ENCODE data around the gene IMMP2L.

Gene IMMP2L

GRCh38 chr7:111018960-111019736 lies 543.1 kb downstream of the IMMP2L start:
- no peaks in the 10 kb centered on the region for H3K36me3 ChIP-seq (ENCODE audit: insufficient read depth, low read length)
- peaks cover 5% of the 10 kb centered on the region for H3K4me1 ChIP-seq (ENCODE audit: insufficient read depth, low read length)
- no peaks in the 10 kb centered on the region for H3K9me3 ChIP-seq (ENCODE audit: control insufficient read depth, insufficient read depth, low read length)
- H3K9ac ChIP-seq (ENCODE audit: low read depth, low read length) = no peak overlapping the region

DNA sequence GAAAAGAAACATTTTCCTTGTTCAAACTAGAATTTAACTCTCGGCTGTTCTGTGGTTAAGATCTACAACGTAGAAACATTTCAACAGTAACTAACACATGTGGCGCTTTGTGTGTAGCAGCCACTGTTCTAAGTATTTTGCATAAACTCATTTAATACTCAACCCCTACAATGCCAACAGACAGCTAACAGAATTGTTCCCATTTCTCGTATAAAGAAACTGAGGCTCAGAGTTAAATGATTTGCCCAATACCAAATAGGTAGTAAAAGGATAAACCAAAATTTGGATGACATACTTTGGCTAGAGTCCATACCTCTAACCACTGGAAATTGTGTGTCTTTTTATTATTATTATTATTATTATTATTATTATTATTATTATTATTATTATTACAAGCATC lies 543.8 kb downstream of the IMMP2L start:
- Histone ChIP-seq H3K9ac (ENCODE audit: low read depth, low read length) (no peak overlapping the region), H3K9me3 (ENCODE audit: control insufficient read depth, insufficient read depth, low read length) (no peaks in the 10 kb centered on the region), H3K36me3 (ENCODE audit: insufficient read depth, low read length) (no peaks in the 10 kb centered on the region), H3K4me1 (ENCODE audit: insufficient read depth, low read length) (peaks cover 5% of the 10 kb centered on the region)

- Histone ChIP-seq H3K4me1 (ENCODE audit: insufficient read depth, low read length) (peaks cover 3% of the 10 kb centered on the region), H3K36me3 (ENCODE audit: insufficient read depth, low read length) (no peaks in the 10 kb centered on the region), H3K9me3 (ENCODE audit: control insufficient read depth, insufficient read depth, low read length) (no peaks in the 10 kb centered on the region), H3K9ac (ENCODE audit: low read depth, low read length) (no peak overlapping the region)
Observed at GRCh38 chr7:111014079-111014478, 548.2 kb downstream of the IMMP2L start.

DNA sequence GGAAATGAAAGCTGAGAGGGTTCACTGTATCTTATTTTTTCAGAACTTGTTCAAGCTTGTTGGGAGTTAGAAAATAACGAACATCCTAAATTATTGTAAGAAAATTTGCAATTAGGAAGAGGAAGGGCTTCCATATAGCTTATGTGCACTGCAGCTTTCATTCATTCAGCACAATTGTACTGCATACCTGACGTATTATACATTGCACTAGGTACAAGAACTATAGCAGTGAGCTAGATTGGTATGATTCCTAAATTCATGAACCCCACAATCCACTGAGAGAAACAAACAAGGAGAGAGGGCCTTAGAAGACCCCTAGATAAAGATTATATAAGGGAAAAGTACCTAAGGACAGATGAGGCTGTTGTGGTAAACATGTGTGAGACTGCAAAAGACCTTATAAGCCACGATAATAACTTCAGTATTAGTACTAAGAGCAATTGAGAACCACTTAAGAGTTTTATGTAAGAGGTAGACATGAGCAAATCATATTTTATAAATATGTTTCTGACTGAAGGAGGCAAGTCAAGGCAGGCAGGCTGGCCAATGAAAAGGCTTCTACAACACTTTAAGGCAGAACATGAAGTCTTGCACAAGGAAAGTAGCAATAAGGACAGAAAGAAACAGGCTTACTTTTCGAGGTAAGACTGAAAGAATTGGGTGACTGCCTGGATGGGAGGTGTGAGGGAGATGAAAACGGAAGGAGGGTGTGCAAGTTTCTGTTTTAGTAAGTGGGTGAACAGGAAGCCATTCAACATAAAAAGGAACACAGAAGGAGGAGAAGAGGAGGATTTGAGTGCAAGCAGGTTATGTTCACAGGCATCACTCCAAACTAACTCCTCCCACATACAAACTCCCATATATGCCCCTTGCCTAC lies 549.3 kb downstream of the IMMP2L start:
- Histone ChIP-seq H3K9me3 (ENCODE audit: control insufficient read depth, insufficient read depth, low read length) (no peaks in the 10 kb centered on the region), H3K4me1 (ENCODE audit: insufficient read depth, low read length) (no peaks in the 10 kb centered on the region; the same call in 1 of the 2 replicates), H3K9ac (ENCODE audit: low read depth, low read length) (no peak overlapping the region), H3K36me3 (ENCODE audit: insufficient read depth, low read length) (no peaks in the 10 kb centered on the region)

DNA sequence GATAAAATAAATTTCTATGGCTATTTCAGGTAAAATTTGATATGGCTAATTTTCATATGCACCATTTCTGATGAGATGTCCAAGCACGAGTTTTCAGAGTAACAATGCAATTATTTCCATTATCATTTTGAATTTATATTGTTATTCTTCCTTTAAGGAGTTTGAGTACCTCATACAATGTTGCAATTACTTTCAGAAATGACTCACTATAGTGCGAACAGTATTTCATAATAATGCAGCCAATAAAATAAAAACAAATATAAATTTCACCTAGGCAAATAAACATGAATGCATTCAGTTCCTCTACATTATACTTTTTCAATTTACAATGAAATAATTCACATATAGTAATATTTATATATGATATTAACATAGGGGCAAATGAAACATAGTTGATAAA lies 550.1 kb downstream of the IMMP2L start:
- no peaks in the 10 kb centered on the region for H3K9me3 ChIP-seq (ENCODE audit: control insufficient read depth, insufficient read depth, low read length)
- H3K36me3 ChIP-seq (ENCODE audit: insufficient read depth, low read length) = no peaks in the 10 kb centered on the region
- no peak overlapping the region for H3K9ac ChIP-seq (ENCODE audit: low read depth, low read length)
- H3K4me1 ChIP-seq (ENCODE audit: insufficient read depth, low read length) = no peaks in the 10 kb centered on the region; the same call in 1 of the 2 replicates

DNA sequence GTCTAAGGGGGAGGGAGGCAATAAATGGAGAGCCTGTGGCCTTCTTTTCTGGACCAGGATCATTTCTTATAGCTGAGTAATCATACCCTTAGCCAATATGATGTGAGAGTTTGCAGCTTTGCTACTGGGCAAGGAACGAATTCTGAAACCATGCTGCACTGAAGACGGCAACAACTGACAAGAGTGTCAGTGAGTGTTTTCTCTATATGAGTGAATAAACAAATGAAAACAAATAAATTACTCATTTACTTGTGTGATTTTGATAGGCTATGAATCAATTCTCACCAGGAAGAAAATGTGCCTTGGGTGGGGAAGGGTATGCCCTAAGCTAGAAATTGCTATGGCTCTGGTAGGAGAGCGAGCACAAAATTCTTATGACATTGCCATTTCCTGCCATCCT lies 550.8 kb downstream of the IMMP2L start:
- H3K9ac ChIP-seq (ENCODE audit: low read depth, low read length) = no peak overlapping the region
- no peaks in the 10 kb centered on the region for H3K9me3 ChIP-seq (ENCODE audit: control insufficient read depth, insufficient read depth, low read length)
- H3K4me1 ChIP-seq (ENCODE audit: insufficient read depth, low read length) = no peaks in the 10 kb centered on the region; the same call in 1 of the 2 replicates
- H3K36me3 ChIP-seq (ENCODE audit: insufficient read depth, low read length) = no peaks in the 10 kb centered on the region

DNA sequence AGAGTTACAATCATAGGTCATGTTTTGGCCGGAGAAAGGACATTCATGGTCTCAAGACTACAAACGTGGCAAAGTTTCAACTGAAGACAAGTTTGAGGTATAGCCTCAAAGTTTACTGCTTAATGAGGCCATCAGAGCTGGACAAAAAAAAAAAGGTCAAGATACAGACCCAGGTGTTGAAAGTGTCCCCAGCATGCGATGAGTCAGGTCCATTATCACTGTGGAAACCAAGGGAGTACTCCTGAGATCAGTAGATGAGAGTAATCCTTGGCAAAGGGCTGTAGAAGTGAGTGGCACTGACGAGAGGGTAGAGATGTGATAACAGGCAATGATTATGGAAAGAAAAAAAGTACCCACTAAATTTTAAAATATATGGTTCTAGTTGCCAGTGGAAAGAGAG lies 551.5 kb downstream of the IMMP2L start:
- Histone ChIP-seq H3K9ac (ENCODE audit: low read depth, low read length) (no peak overlapping the region), H3K4me1 (ENCODE audit: insufficient read depth, low read length) (no peaks in the 10 kb centered on the region; the same call in 1 of the 2 replicates), H3K9me3 (ENCODE audit: control insufficient read depth, insufficient read depth, low read length) (no peaks in the 10 kb centered on the region), H3K36me3 (ENCODE audit: insufficient read depth, low read length) (no peaks in the 10 kb centered on the region)

DNA sequence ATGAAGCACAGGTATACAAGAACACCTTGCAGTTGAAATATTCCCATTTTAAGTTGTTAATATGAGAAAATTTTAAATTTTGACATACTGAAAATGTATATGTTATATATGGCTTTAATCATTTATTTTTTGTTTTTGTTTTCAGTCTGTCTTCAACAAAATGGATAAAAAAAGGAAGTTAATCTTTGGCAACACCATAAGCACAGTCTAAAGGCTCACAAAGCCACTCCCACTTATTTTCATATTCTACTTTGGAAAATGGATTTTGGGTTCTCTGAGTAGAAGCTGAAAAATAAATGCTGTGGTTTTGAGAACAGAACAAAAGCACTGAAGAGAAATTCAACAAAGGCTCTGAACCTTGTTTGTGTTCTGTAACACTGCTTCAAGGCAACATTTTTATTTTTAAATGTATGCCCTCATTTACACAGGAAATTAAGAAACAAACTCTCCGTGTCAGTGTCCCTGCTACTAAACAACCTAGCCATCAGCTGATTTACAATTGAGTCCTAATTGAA lies 552.7 kb downstream of the IMMP2L start:
- Histone ChIP-seq H3K36me3 (ENCODE audit: insufficient read depth, low read length) (no peaks in the 10 kb centered on the region), H3K9me3 (ENCODE audit: control insufficient read depth, insufficient read depth, low read length) (no peaks in the 10 kb centered on the region), H3K4me1 (ENCODE audit: insufficient read depth, low read length) (no peaks in the 10 kb centered on the region; the same call in 1 of the 2 replicates), H3K9ac (ENCODE audit: low read depth, low read length) (no peak overlapping the region)

DNA sequence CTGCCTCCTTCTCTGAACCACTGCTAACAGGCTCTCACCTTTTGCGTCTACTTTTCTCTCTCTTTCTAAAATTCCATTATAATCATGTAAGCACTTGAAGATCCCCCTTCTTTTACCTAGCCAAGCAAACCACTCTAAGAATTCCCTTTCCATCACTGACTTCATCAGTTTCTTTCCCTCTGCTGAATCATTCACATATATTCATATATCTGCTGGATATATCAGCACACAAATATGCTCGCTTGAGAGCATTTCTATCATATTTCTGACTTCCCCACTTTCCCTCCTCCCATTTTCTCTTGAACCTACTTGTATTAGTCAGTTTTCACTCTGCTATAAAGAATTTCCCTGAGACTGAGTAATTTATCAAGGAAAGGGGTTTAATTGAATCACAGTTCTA lies 555.6 kb downstream of the IMMP2L start:
- Histone ChIP-seq H3K9ac (ENCODE audit: low read depth, low read length) (no peak overlapping the region), H3K36me3 (ENCODE audit: insufficient read depth, low read length) (no peaks in the 10 kb centered on the region), H3K4me1 (ENCODE audit: insufficient read depth, low read length) (no peaks in the 10 kb centered on the region; the same call in 1 of the 2 replicates), H3K9me3 (ENCODE audit: control insufficient read depth, insufficient read depth, low read length) (no peaks in the 10 kb centered on the region)

DNA sequence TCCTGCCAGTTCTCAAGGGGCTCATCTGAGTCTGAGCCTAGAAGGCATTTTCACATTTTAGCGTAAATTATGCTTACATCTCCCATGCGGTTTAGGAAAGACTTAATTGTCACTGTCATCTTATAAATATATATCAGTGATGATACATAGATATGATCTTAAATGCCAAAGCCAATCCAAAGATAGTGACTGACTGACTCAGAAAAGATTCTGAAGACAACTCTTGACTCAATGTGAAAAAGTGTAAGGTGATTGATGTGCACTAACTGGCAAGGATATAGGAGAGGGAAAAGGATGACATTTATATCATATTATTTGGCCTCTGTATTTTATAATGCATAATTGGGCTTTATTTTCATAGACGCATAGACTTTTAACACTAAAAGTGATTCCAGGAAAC lies 556.3 kb downstream of the IMMP2L start:
- Histone ChIP-seq H3K4me1 (ENCODE audit: insufficient read depth, low read length) (no peaks in the 10 kb centered on the region), H3K36me3 (ENCODE audit: insufficient read depth, low read length) (no peaks in the 10 kb centered on the region), H3K9ac (ENCODE audit: low read depth, low read length) (no peak overlapping the region), H3K9me3 (ENCODE audit: control insufficient read depth, insufficient read depth, low read length) (no peaks in the 10 kb centered on the region)

DNA sequence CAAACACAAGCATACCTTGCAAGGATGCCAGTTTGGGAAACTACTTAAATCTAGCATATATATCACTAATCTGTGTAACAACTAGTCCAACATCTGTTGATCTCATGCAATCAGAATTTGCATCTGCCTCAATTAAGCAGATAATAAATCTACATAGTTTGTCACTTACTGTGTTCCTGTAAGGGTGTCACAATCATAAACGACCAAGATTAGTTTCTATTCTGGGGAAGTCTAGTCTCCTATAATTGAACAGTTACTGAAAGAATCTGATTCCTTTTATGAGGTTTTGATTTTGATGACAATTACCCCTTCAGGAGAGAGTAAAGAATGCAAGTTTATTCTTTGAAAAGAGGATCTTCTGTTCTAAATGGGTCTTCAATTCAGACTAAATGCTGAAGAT lies 556.8 kb downstream of the IMMP2L start:
- Histone ChIP-seq H3K9me3 (ENCODE audit: control insufficient read depth, insufficient read depth, low read length) (no peaks in the 10 kb centered on the region), H3K9ac (ENCODE audit: low read depth, low read length) (no peak overlapping the region), H3K4me1 (ENCODE audit: insufficient read depth, low read length) (no peaks in the 10 kb centered on the region), H3K36me3 (ENCODE audit: insufficient read depth, low read length) (no peaks in the 10 kb centered on the region)

- Histone ChIP-seq H3K9me3 (ENCODE audit: control insufficient read depth, insufficient read depth, low read length) (no peaks in the 10 kb centered on the region), H3K36me3 (ENCODE audit: insufficient read depth, low read length) (no peaks in the 10 kb centered on the region), H3K9ac (ENCODE audit: low read depth, low read length) (no peak overlapping the region), H3K4me1 (ENCODE audit: insufficient read depth, low read length) (no peaks in the 10 kb centered on the region)
Observed at GRCh38 chr7:111004310-111004901, 557.9 kb downstream of the IMMP2L start.

DNA sequence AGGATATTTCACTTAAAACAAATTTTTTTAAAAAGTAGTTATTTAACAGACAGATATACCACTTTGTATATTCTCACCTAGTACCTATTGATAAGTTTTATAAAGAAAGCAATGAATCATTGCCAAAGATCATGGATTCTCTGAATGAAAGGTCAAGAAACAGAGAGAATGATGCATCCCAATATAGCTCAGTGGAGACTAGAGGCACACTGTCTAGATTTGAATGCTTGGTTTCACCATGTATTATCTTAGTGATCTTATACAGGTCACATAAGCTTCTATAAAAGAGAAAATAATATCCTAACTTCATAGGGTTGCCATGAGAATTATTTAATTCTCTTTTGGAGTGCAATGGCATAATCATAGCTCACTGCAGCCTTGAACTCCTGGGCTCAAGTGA lies 558.4 kb downstream of the IMMP2L start:
- no peaks in the 10 kb centered on the region for H3K4me1 ChIP-seq (ENCODE audit: insufficient read depth, low read length)
- no peak overlapping the region for H3K9ac ChIP-seq (ENCODE audit: low read depth, low read length)
- no peaks in the 10 kb centered on the region for H3K9me3 ChIP-seq (ENCODE audit: control insufficient read depth, insufficient read depth, low read length)
- no peaks in the 10 kb centered on the region for H3K36me3 ChIP-seq (ENCODE audit: insufficient read depth, low read length)
